H9 (cell line): ENCODE measurements around the gene RNF183. TPM values are rescaled to one million over a fixed set of nuclear protein-coding genes. Genes with fewer than 3 reads are reported as not detected.

Experiments
- DNase-seq: peaks from one replicate; pipeline ENCODE4 v3.0.0-alpha.2; 2017
- H2AFZ ChIP-seq: one replicate; pipeline ENCODE4 v1.6.1; 2013; ENCODE audit warnings: mild to moderate bottlenecking, low read length, control low read depth, moderate library complexity
- H2AK5ac ChIP-seq: 2 replicates; pipeline ENCODE4 v1.6.1; 2013; ENCODE audit warnings: low read length, control low read depth, mixed read lengths; ENCODE audit not compliant: insufficient read length
- H2BK120ac ChIP-seq: one replicate; pipeline ENCODE4 v1.6.1; 2013; ENCODE audit warnings: low read depth, mild to moderate bottlenecking, low read length, control low read depth, inconsistent platforms; ENCODE audit not compliant: poor library complexity, severe bottlenecking
- H2BK12ac ChIP-seq: 2 replicates; pipeline ENCODE4 v1.6.1; 2013; ENCODE audit warnings: low read length, control low read depth, mixed read lengths, low read depth; ENCODE audit not compliant: insufficient read length
- H2BK15ac ChIP-seq: 2 replicates; pipeline ENCODE4 v1.6.1; 2013; ENCODE audit warnings: low read depth, low read length, control low read depth
- H2BK20ac ChIP-seq: one replicate; pipeline ENCODE4 v1.6.1; 2013; ENCODE audit warnings: low read depth, mild to moderate bottlenecking, low read length, control low read depth, inconsistent platforms; ENCODE audit not compliant: poor library complexity, severe bottlenecking
- H2BK5ac ChIP-seq: 2 replicates; pipeline ENCODE4 v1.6.1; 2013; ENCODE audit warnings: low read length, control low read depth, mixed read lengths; ENCODE audit not compliant: insufficient read length
- H3K14ac ChIP-seq: 2 replicates; pipeline ENCODE4 v1.6.1; 2013; ENCODE audit warnings: low read length, control low read depth; ENCODE audit not compliant: insufficient read depth
- H3K18ac ChIP-seq: 2 replicates; pipeline ENCODE4 v1.6.1; 2013; ENCODE audit warnings: low read depth, mild to moderate bottlenecking, mixed read lengths, low read length, control low read depth; ENCODE audit not compliant: insufficient read length
- H3K23ac ChIP-seq: 2 replicates; pipeline ENCODE4 v1.6.1; 2013; ENCODE audit warnings: low read length, control low read depth, mixed read lengths, low read depth; ENCODE audit not compliant: insufficient read length
- H3K23me2 ChIP-seq: 2 replicates; pipeline ENCODE4 v1.6.1; 2013; ENCODE audit warnings: low read depth, mild to moderate bottlenecking, mixed read lengths, low read length, control low read depth; ENCODE audit not compliant: insufficient read length, poor library complexity, severe bottlenecking
- H3K27ac ChIP-seq: 2 replicates; pipeline ENCODE4 v1.5.1; 2013; ENCODE audit warnings: low read length, control low read depth, mixed read lengths, low read depth; ENCODE audit not compliant: insufficient read length
- H3K27me3 ChIP-seq: 2 replicates; pipeline ENCODE4 v1.6.1; 2013; ENCODE audit warnings: low read length, control low read depth, inconsistent platforms; ENCODE audit not compliant: insufficient read depth
- H3K4ac ChIP-seq: 2 replicates; pipeline ENCODE4 v1.6.1; 2013; ENCODE audit warnings: low read depth, mild to moderate bottlenecking, control low read depth, inconsistent platforms, low read length, moderate library complexity
- H3K4me1 ChIP-seq: 2 replicates; pipeline ENCODE4 v1.6.1; 2013; ENCODE audit warnings: low read length, control low read depth, inconsistent platforms; ENCODE audit not compliant: insufficient read depth
- H3K4me2 ChIP-seq: 2 replicates; pipeline ENCODE4 v1.6.1; 2013; ENCODE audit warnings: low read length, control low read depth, mixed read lengths; ENCODE audit not compliant: insufficient read length, insufficient read depth
- H3K56ac ChIP-seq: 2 replicates; pipeline ENCODE4 v1.6.1; 2013; ENCODE audit warnings: low read depth, mild to moderate bottlenecking, mixed read lengths, low read length, control low read depth; ENCODE audit not compliant: insufficient read length
- H3K79me1 ChIP-seq: 2 replicates; pipeline ENCODE4 v1.6.1; 2013; ENCODE audit warnings: low read depth, mild to moderate bottlenecking, moderate library complexity, low read length, control low read depth, inconsistent platforms; ENCODE audit not compliant: insufficient read depth, poor library complexity, severe bottlenecking
- H3K79me2 ChIP-seq: 2 replicates; pipeline ENCODE4 v1.6.1; 2013; ENCODE audit warnings: low read length, control low read depth, inconsistent platforms; ENCODE audit not compliant: insufficient read depth
- H3K9ac ChIP-seq: 2 replicates; pipeline ENCODE4 v1.6.1; 2013; ENCODE audit warnings: low read length, control low read depth, mixed read lengths; ENCODE audit not compliant: insufficient read length; ENCODE audit errors: extremely low read depth
- H3K9me3 ChIP-seq: one replicate; pipeline ENCODE4 v1.6.1; 2013; ENCODE audit warnings: low read depth, low read length, inconsistent platforms; ENCODE audit not compliant: control insufficient read depth
- H3T11ph ChIP-seq: one replicate; pipeline ENCODE4 v1.6.1; 2013; ENCODE audit warnings: mild to moderate bottlenecking, low read length, control low read depth, inconsistent platforms
- H4K20me1 ChIP-seq: one replicate; pipeline ENCODE4 v1.6.1; 2013; ENCODE audit not compliant: control insufficient read depth, insufficient read length, insufficient read depth
- H4K5ac ChIP-seq: 2 replicates; pipeline ENCODE4 v1.6.1; 2013; ENCODE audit warnings: low read depth, mild to moderate bottlenecking, mixed read lengths, low read length, control low read depth; ENCODE audit not compliant: insufficient read length
- H4K8ac ChIP-seq: replicated peaks from 2 replicates; pipeline ENCODE4 v1.6.1; 2013; ENCODE audit warnings: low read length, control low read depth, mixed read lengths, low read depth; ENCODE audit not compliant: insufficient read length
- H4K91ac ChIP-seq: 2 replicates; pipeline ENCODE4 v1.6.1; 2013; ENCODE audit warnings: low read depth, mild to moderate bottlenecking, moderate library complexity, mixed read lengths, low read length, control low read depth; ENCODE audit not compliant: insufficient read length
- H3K27ac Mint-ChIP-seq, 3 experiments: 2 replicates in 2 of 3; 3 replicates in 1 of 3; pipeline ENCODE4 v1.8.0; 2020 to 2021; ENCODE audit warnings: mixed read lengths in 3 of 3, mild to moderate bottlenecking in 1 of 3, moderate library complexity in 1 of 3
- H3K27me3 Mint-ChIP-seq: 2 replicates; pipeline ENCODE4 v1.8.0; 2021; ENCODE audit warnings: low read depth, mild to moderate bottlenecking, moderate library complexity, mixed read lengths
- H3K36me3 Mint-ChIP-seq, 3 experiments: 2 replicates in 2 of 3; 3 replicates in 1 of 3; pipeline ENCODE4 v1.8.0; 2020 to 2021; ENCODE audit warnings: low read depth in 3 of 3, mixed read lengths in 3 of 3; ENCODE audit not compliant: insufficient read depth in 1 of 3
- H3K4me1 Mint-ChIP-seq, 2 experiments: 2 replicates each; pipeline ENCODE4 v1.8.0; 2020; ENCODE audit warnings: mixed read lengths in 2 of 2
- H3K4me3 Mint-ChIP-seq, 2 experiments: 2 replicates in 1 of 2; 3 replicates in 1 of 2; pipeline ENCODE4 v1.8.0; 2020 to 2021; ENCODE audit warnings: mild to moderate bottlenecking in 2 of 2, mixed read lengths in 2 of 2, moderate library complexity in 1 of 2
- H3K9me3 Mint-ChIP-seq, 2 experiments: 2 replicates in 1 of 2; 3 replicates in 1 of 2; pipeline ENCODE4 v1.8.0; 2020; ENCODE audit warnings: mild to moderate bottlenecking in 2 of 2, mixed read lengths in 2 of 2, moderate library complexity in 1 of 2
- CTCF ChIP-seq: fragments of 200-600 bp; sonication (generic); conservative IDR thresholded peaks from 3 replicates; pipeline ENCODE4 v1.8.0; 2021; ENCODE audit warnings: antibody characterized with exemption, mild to moderate bottlenecking
- WGBS: extraction: QIAGEN DNeasy Blood & Tissue Kit; methylation state at CpG from one replicate; pipeline ENCODE4 v1.1.7; 2013; ENCODE audit warnings: missing lambda C conversion rate, low lambda C conversion rate, mixed read lengths; ENCODE audit not compliant: insufficient read length; ENCODE audit errors: extremely low coverage; 5-methylcytosine and 5-hydroxymethylcytosine counted together
- total RNA-seq: library from RNA; stranded (reverse); gene quantifications from 2 replicates; pipeline ENCODE4 v1.2.1, GENCODE V29; 2021

Gene RNF183
- total RNA-seq, 1 experiment from 2014 or later: 0.33 TPM

GRCh38 chr9:113328045-113328782 lies 25.0 kb upstream of the RNF183 start:
- no CpG with 5 or more reads among the region's 3 CpGs for WGBS
- no peak for DNase-seq
- no peak overlapping the region for H3K23ac ChIP-seq

More at GRCh38 chr9:113328045-113328782, 25.0 kb upstream of the RNF183 start:
- Histone ChIP-seq H3K79me2 (no peaks in the 10 kb centered on the region), H4K8ac (no peak overlapping the region), H3K79me1 (no peaks in the 10 kb centered on the region), H3K4me2 (no peak overlapping the region), H3K14ac (no peak overlapping the region), H2BK5ac (no peak overlapping the region), H4K91ac (no peak overlapping the region), H4K5ac (no peak overlapping the region), H3K56ac (no peak overlapping the region), H3K18ac (no peak overlapping the region), H3T11ph (no peak overlapping the region), H2AK5ac (no peak overlapping the region), H3K9ac (no peak overlapping the region), H3K27ac (no peak overlapping the region), H3K4ac (no peak overlapping the region), H4K20me1 (no peaks in the 10 kb centered on the region), H3K9me3 (no peaks in the 10 kb centered on the region), H2BK12ac (no peak overlapping the region), H2BK120ac (no peak overlapping the region), H3K4me1 (no peaks in the 10 kb centered on the region), H2BK15ac (no peak overlapping the region), H2AFZ (no peak overlapping the region), H3K23me2 (no peaks in the 10 kb centered on the region), H3K27me3 (no peaks in the 10 kb centered on the region), H2BK20ac (no peak overlapping the region)
- H3K4me3 Mint-ChIP-seq: no peak overlapping the region
- no peak for TF ChIP-seq CTCF
- H3K4me1 Mint-ChIP-seq: peaks cover 0 to 5% of the 10 kb centered on the region in 2 experiments; a peak in 1 of 4 replicates
- peaks cover 2% of the 10 kb centered on the region for H3K27me3 Mint-ChIP-seq
- no peaks in the 10 kb centered on the region for H3K9me3 Mint-ChIP-seq
- H3K27ac Mint-ChIP-seq: no peak overlapping the region
- H3K36me3 Mint-ChIP-seq: no peaks in the 10 kb centered on the region
